Measurements from ENCODE around the gene AMDHD2.
"Not testable (repeated sequence)": the region's sequence is repeated elsewhere in the genome, so short reads cannot be mapped to it uniquely, and the experiment has no call there.

The AMDHD2 gene

GRCh38 chr16:2580143-2580542, 60.0 kb downstream of the AMDHD2 start:
- not testable (repeated sequence) for DNase-seq (ENCODE audit: low spot score)

- not testable (repeated sequence) for DNase-seq (ENCODE audit: low spot score)
Observed at GRCh38 chr16:2580818-2581217, 60.6 kb downstream of the AMDHD2 start.

Data from kidney capillary endothelial cell (primary cell).